PC-3 (cell line): ENCODE data around the gene TTC9B. TPM values are rescaled to one million over a fixed set of nuclear protein-coding genes. Genes with fewer than 3 reads are reported as not detected.

Source experiments
- ATAC-seq: fragments of 200-7000 bp; cut with Tn5 transposase; 2 replicates; pipeline ENCODE4 v1.9.1; 2020; ENCODE audit warnings: mild to moderate bottlenecking, moderate library complexity
- BruUV-seq: library from RNA; stranded (reverse); fragments of 400-500 nt; replicated peaks from 2 replicates; lab custom pipeline; 2021; lab: Mats Ljungman, UMichigan
- CTCF ChIA-PET: fragments of 300-600 bp; sonication (Branson Sonifier 250); formaldehyde crosslinking; loops from one replicate; lab custom pipeline; 2022; ENCODE audit warnings: antibody characterized with exemption; lab: Charles Lee
- POLR2A ChIA-PET: fragments of 300-600 bp; sonication (Branson Sonifier 250); formaldehyde crosslinking; loops from one replicate; lab custom pipeline; 2022; ENCODE audit warnings: antibody characterized with exemption; ENCODE audit not compliant: unreplicated experiment; lab: Charles Lee
- DNase-seq: peaks from one replicate; pipeline ENCODE4 v3.0.0-alpha.2; 2015
- H2AFZ ChIP-seq: fragments of 300-600 bp; sonication (generic); 2 replicates; pipeline ENCODE4 v1.6.0; 2016; ENCODE audit warnings: antibody characterized with exemption, low read length
- H3F3A ChIP-seq: fragments of 300-600 bp; sonication (generic); one replicate; pipeline ENCODE4 v1.6.0; 2017; ENCODE audit warnings: antibody characterized with exemption, low read length, control low read depth, mild to moderate bottlenecking; ENCODE audit not compliant: unreplicated experiment
- H3K27ac ChIP-seq: fragments of 300-600 bp; sonication (generic); 2 replicates; pipeline ENCODE4 v1.5.1; 2016; ENCODE audit warnings: mild to moderate bottlenecking, low read length
- H3K27me3 ChIP-seq: fragments of 300-600 bp; sonication (generic); 2 replicates; pipeline ENCODE4 v1.6.1; 2016; ENCODE audit warnings: low read length, mixed read lengths
- H3K36me3 ChIP-seq: fragments of 300-600 bp; sonication (generic); 2 replicates; pipeline ENCODE4 v1.6.1; 2016; ENCODE audit warnings: low read depth, mixed run types, low read length, mixed read lengths
- H3K4me1 ChIP-seq: fragments of 300-600 bp; sonication (generic); 2 replicates; pipeline ENCODE4 v1.5.1; 2016; ENCODE audit warnings: low read length; ENCODE audit not compliant: insufficient read depth
- H3K4me2 ChIP-seq: fragments of 300-600 bp; sonication (generic); 2 replicates; pipeline ENCODE4 v1.6.0; 2016; ENCODE audit warnings: low read length
- H3K4me3 ChIP-seq: fragments of 300-600 bp; sonication (generic); 2 replicates; pipeline ENCODE4 v1.5.1; 2016; ENCODE audit warnings: mild to moderate bottlenecking, low read length, mixed read lengths
- H3K79me2 ChIP-seq: fragments of 300-600 bp; sonication (generic); 2 replicates; pipeline ENCODE4 v1.6.1; 2017; ENCODE audit warnings: low read length, mixed read lengths
- H3K9ac ChIP-seq: fragments of 300-600 bp; sonication (generic); 2 replicates; pipeline ENCODE4 v1.6.0; 2016; ENCODE audit warnings: mild to moderate bottlenecking, low read length
- H3K9me2 ChIP-seq: fragments of 300-600 bp; sonication (generic); replicated peaks from 2 replicates; pipeline ENCODE4 v1.6.1; 2016; ENCODE audit warnings: mixed run types, low read length, mixed read lengths
- H3K9me3 ChIP-seq: fragments of 300-600 bp; sonication (generic); 2 replicates; pipeline ENCODE4 v1.6.1; 2016; ENCODE audit warnings: low read length, mixed read lengths
- H4K20me1 ChIP-seq: fragments of 300-600 bp; sonication (generic); 2 replicates; pipeline ENCODE4 v1.6.1; 2016; ENCODE audit warnings: low read length, mixed read lengths
- EZH2 ChIP-seq: fragments of 300-600 bp; sonication (generic); IDR thresholded peaks from one replicate; pipeline ENCODE4 v1.6.1; 2017; ENCODE audit warnings: antibody characterized with exemption, mild to moderate bottlenecking, low read length; ENCODE audit not compliant: unreplicated experiment
- EZH2phosphoT487 ChIP-seq: fragments of 300-600 bp; sonication (generic); IDR thresholded peaks from 2 replicates; pipeline ENCODE4 v1.6.1; 2018; ENCODE audit warnings: mild to moderate bottlenecking, antibody characterized with exemption, low read length, borderline replicate concordance
- intact Hi-C: fragments of 100-400 bp; cut with micrococcal nuclease; formaldehyde crosslinking; loops from 2 replicates; pipeline ENCODE4 v1.9.0; 2023
- total RNA-seq: library from RNA; depleted of rRNA; stranded (reverse); fragments of >200 nt; gene quantifications from 2 replicates; pipeline ENCODE4 v1.2.3, GENCODE V29; 2014
- TF ChIP-seq, protein P1 (sequence below): fragments of 300-600 bp; sonication (generic); conservative IDR thresholded peaks from 2 replicates; pipeline ENCODE4 v1.5.1; 2017; ENCODE audit warnings: antibody characterized with exemption, low read depth, mild to moderate bottlenecking, low read length

TTC9B gene
- total RNA-seq, 1 experiment from 2014 or later, result 0.15 TPM

DNA sequence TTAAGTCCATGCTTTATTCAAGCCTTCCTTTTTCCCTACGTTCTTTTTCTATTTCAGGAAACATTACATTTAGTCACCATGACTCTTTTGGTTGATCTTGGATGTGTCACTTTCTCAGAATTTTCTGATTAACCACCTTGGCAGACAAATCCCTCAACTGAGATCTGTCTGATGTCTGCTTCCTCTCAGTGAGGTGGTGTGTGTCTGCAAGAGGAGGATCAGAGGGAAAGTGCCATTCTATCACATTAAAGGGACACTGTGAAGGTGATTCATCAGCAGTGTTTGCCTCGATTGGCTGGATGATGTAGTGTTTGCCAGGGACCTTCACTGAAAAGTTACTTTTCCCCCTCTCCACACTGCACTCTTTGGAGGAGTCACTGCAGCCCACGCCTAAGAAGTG lies 11.3 kb upstream of the TTC9B start:
- Histone ChIP-seq H3K4me3 (no peak overlapping the region), H3K27ac (no peak overlapping the region), H3K4me1 (peaks cover 17% of the 10 kb centered on the region), H3K4me2 (no peak overlapping the region), H3K9ac (no peak overlapping the region), H3K9me3 (no peaks in the 10 kb centered on the region), H3K36me3 (no peaks in the 10 kb centered on the region), H3K9me2 (no peaks in the 10 kb centered on the region), H2AFZ (no peak overlapping the region), H4K20me1 (no peaks in the 10 kb centered on the region), H3F3A (no peaks in the 10 kb centered on the region), H3K79me2 (no peaks in the 10 kb centered on the region), H3K27me3 (no peaks in the 10 kb centered on the region)
- TF ChIP-seq EZH2phosphoT487 (no peak), EZH2 (no peak)
- TF ChIP-seq, protein P1, sequence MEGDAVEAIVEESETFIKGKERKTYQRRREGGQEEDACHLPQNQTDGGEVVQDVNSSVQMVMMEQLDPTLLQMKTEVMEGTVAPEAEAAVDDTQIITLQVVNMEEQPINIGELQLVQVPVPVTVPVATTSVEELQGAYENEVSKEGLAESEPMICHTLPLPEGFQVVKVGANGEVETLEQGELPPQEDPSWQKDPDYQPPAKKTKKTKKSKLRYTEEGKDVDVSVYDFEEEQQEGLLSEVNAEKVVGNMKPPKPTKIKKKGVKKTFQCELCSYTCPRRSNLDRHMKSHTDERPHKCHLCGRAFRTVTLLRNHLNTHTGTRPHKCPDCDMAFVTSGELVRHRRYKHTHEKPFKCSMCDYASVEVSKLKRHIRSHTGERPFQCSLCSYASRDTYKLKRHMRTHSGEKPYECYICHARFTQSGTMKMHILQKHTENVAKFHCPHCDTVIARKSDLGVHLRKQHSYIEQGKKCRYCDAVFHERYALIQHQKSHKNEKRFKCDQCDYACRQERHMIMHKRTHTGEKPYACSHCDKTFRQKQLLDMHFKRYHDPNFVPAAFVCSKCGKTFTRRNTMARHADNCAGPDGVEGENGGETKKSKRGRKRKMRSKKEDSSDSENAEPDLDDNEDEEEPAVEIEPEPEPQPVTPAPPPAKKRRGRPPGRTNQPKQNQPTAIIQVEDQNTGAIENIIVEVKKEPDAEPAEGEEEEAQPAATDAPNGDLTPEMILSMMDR, result no peak
- ATAC-seq, result peak; percentile 14; the same call in 1 of the 2 replicates
- DNase-seq, result peak; percentile 41
- no TSS peak for BruUV-seq
- intact Hi-C loops, result no loop called here
- CTCF ChIA-PET, result no interaction called here
- POLR2A ChIA-PET, result no interaction called here

DNA sequence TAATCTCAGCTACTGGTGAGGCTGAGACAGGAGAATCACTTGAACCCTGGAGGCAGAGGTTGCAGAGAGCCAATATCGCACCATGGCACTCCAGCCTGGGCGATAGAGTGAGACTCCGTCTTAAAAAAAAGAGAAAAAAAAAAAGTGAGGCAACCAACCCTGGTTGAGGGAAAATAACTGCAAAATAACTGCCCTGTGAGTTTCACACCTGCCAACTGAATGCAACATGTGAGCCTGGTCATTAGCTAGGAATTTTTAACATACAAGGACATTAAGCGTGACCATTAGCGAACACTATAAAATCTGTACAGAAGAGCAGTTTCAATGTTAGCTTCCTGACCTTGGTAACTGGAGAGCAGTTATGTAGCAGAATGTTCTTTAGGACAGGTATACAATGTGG lies 10.7 kb upstream of the TTC9B start:
- CTCF ChIA-PET, result no interaction called here
- H3K79me2 ChIP-seq, result no peaks in the 10 kb centered on the region
- H4K20me1 ChIP-seq, result no peaks in the 10 kb centered on the region
- ATAC-seq (no peak), DNase-seq (no peak)
- intact Hi-C loops, result no loop called here
- H3K9me3 ChIP-seq, result no peaks in the 10 kb centered on the region
- H3K9me2 ChIP-seq, result no peaks in the 10 kb centered on the region
- H3K4me1 ChIP-seq, result peaks cover 17% of the 10 kb centered on the region
- no peak overlapping the region for H3K27ac ChIP-seq
- no peak overlapping the region for H3K9ac ChIP-seq
- no peaks in the 10 kb centered on the region for H3F3A ChIP-seq
- H3K36me3 ChIP-seq, result no peaks in the 10 kb centered on the region
- POLR2A ChIA-PET, result no interaction called here
- no peak overlapping the region for H3K4me2 ChIP-seq
- BruUV-seq, result no TSS peak
- H2AFZ ChIP-seq, result no peak overlapping the region
- H3K27me3 ChIP-seq, result no peaks in the 10 kb centered on the region
- H3K4me3 ChIP-seq, result no peak overlapping the region
- TF ChIP-seq, protein P1, result no peak
- TF ChIP-seq EZH2 (no peak), EZH2phosphoT487 (no peak)

DNA sequence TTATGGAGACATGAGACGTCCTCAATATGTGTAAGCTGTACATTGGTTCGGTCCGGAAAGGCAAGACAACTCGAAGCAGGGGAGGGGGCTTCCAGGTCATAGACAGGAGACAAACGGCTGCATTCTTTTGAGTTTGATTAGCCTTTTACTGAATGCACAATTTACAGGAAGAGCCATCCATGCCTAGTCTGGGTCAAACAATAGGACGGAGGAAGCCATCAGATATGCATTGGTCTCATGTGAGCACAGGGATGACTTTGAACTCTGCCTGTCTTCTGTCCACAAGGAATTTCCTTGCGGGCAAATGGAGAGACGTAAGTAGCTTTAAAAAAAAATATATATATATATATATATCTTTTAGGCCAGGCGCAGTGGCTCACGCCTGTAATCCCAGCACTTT lies 10.2 kb upstream of the TTC9B start:
- Histone ChIP-seq H3K9me3 (no peaks in the 10 kb centered on the region), H3K4me1 (peaks cover 17% of the 10 kb centered on the region), H3K27me3 (no peaks in the 10 kb centered on the region), H3F3A (no peaks in the 10 kb centered on the region), H3K36me3 (no peaks in the 10 kb centered on the region), H3K79me2 (no peaks in the 10 kb centered on the region), H3K9me2 (no peaks in the 10 kb centered on the region), H3K27ac (no peak overlapping the region), H3K4me3 (no peak overlapping the region), H4K20me1 (no peaks in the 10 kb centered on the region), H3K9ac (no peak overlapping the region), H3K4me2 (no peak overlapping the region), H2AFZ (no peak overlapping the region)
- BruUV-seq, result no TSS peak
- ChIA-PET POLR2A (no interaction called here), CTCF (no interaction called here)
- TF ChIP-seq, protein P1, result no peak
- TF ChIP-seq EZH2 (no peak), EZH2phosphoT487 (no peak)
- ATAC-seq (no peak), DNase-seq (no peak)
- intact Hi-C loops, result no loop called here
